M059J (cell line): ENCODE results near the gene SNRNP200. TPM values are rescaled to one million over a fixed set of nuclear protein-coding genes. Genes with fewer than 3 reads are reported as not detected.
"Not testable (repeated sequence)": the region's sequence is repeated elsewhere in the genome, so short reads cannot be mapped to it uniquely, and the experiment has no call there.

Experiments
- DNase-seq: peaks from one replicate; pipeline ENCODE4 v3.0.0-alpha.2; 2012; ENCODE audit warnings: low read depth
- total RNA-seq: library from RNA; depleted of rRNA; stranded (reverse); fragments of >200 nt; shearing (Covaris generic); gene quantifications from 2 replicates; pipeline ENCODE4 v1.2.3, GENCODE V29; 2014

The SNRNP200 gene
- total RNA-seq, 1 experiment from 2014 or later: 51.4 TPM

DNA sequence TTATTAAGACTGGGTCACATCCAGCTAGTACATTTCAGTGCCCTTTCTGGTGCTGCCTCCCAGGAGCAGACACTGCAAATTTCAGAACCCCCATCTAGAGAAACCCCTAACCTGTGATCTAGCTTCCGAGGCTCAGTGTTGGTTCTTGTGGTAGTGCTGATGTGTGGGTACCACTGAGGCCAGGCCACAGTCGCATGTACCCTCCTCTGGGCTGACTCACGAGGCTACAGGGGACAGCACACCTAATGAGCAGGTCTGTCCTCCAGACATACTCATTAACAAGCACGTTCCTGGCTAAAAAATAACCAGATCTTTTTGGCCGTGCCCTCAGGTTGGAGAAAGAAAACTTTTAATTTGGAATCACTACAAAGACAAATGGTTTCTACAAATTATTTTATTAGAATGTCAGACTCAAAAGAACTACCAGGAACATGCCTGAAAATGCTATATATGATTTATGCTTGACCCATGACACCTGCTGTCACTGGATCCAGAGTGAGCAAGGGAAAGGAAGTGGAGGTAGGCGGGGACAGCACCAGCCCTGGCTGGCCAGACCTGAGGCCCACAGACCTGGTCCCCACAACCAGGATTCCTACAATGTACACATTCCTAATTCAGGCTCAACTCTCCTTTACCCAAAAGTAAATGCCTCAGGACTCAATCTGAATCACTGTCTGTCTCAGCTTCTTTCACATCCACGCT is 30.8 kb downstream of the SNRNP200 start:
- no peak for DNase-seq

DNA sequence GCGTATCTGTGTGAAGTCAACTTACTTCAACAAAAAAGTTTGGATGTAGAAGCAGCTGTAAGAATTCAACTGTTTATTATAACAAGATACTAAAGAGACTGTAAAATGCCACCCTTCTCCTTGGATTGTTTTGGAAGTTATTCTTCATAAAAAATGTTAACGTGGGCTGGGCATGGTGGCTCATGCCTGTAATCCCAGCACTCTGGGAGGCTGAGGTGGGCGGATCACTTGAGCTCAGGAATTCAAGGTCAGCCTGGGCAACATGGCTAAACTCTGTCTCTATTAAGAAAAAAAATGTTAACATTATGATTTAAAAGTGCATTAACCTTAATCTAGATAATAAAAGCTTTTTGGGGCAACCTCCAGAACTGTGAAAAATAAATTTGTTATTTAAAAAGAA is 31.6 kb downstream of the SNRNP200 start:
- DNase-seq: no peak

DNA sequence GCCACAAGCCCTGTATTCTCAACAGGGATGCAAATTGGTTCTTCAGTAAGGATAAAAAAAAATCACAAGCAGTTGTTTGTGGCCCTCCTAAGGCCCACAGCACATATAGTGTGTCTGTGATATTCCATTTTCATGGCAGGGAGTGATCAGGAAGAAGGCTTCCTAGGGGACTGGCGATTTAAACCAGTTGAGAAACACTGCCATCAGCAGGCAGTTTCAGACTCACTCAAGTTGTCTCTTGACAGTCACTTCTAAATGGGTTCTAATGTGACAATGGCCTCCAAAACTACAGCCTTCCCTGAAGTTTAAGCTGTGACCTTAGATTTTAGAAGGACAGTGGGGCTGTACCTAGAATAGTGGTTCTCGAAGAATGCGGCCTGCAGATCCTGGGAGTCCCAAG is 33.4 kb downstream of the SNRNP200 start:
- peak; percentile 7 for DNase-seq

- DNase-seq: peak; percentile 25
These were observed 38.0 kb downstream of the SNRNP200 start for GRCh38 chr2:96267159-96267971.

DNA sequence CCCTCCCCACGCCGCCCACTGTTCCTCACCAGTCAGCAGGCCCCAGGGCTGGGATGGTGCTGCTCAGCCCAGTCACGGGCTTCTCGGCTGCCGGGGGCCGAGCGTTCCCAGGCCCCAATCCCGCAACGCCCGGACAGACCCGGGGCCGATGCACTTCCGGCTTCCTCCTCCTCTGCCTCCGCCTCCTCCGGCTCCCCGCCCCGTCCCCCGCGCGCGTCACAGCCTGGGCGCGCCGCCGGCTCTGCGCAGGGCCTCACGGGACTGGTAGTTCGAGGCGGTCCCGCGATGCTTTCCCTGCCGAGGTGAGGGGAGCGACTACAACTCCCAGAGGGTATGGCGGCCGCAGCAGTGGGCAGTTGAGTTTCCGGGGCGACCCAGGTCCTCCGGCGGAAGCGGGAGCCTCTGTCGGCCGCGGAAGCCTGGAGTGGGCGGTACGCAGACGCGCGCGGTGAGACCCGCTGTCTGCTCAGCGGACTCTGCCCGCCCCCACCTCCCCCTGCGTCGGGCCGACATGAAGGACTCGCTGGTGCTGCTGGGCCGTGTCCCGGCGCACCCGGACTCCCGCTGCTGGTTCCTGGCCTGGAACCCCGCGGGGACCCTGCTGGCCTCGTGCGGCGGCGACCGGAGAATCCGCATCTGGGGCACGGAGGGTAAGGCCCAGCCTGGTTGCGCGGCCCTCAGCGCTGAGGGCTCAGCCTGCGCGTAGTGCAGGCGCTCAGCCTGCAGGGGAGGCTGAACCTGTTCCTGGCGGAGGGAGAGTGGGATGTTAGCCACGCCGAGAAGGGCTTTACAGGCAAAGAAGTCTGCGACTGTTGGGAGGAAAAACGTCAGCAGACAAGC is 39.3 kb downstream of the SNRNP200 start, which contains the start of the genes CIAO1 and TMEM127:
TSS of gene CIAO1 (plus strand) at position 386 of the 840 bp plus-strand sequence. CDS start at position 512, 126 bp downstream.
TSS of gene TMEM127 (minus strand) at position 158 of the 840 bp plus-strand sequence. CDS start 616 bp downstream, outside the sequence.
- DNase-seq: peak; percentile 97

- peak; percentile 34 for DNase-seq
These were observed 40.0 kb downstream of the SNRNP200 start for GRCh38 chr2:96265349-96265839.

- DNase-seq: peak; percentile 27
These were observed 40.5 kb downstream of the SNRNP200 start for GRCh38 chr2:96264656-96265348.

DNA sequence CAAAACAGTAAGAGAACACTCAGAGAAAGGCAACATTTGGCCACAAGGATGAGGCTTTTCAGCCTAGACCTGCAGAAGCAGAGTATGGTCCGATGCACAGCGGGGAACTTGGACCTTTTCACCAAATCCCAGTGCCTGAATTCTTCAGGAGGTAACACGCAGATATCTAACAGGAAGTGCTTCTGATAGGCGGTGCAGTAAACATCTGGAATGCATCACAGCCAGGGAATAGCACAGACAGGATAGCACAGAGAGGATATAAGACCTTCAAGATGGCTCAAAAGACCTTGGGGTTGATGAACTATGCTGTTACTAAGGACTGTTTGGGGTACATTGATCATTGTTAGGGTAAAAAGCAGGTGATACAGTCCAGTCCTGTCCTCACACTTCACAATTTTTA is 41.3 kb downstream of the SNRNP200 start:
- DNase-seq: no peak

DNA sequence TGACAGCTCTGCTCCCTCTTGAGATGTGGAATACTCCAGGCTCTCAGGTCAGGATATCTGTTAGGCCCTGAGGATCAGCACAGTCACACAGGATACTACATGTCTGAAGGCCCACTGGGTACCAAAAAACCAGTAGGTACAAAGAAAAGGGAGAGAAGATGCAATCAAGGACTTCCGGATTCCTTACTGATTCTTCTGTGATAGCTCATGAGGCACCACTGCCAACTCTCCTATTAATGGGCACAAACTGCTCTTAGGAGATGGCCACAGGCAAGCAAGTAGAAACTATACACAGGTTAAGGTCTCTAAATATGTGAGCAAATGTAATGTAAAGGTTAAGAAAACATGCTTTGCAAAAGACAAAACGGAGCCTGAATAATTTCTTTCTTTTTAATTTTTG is 43.0 kb downstream of the SNRNP200 start:
- no peak for DNase-seq

DNA sequence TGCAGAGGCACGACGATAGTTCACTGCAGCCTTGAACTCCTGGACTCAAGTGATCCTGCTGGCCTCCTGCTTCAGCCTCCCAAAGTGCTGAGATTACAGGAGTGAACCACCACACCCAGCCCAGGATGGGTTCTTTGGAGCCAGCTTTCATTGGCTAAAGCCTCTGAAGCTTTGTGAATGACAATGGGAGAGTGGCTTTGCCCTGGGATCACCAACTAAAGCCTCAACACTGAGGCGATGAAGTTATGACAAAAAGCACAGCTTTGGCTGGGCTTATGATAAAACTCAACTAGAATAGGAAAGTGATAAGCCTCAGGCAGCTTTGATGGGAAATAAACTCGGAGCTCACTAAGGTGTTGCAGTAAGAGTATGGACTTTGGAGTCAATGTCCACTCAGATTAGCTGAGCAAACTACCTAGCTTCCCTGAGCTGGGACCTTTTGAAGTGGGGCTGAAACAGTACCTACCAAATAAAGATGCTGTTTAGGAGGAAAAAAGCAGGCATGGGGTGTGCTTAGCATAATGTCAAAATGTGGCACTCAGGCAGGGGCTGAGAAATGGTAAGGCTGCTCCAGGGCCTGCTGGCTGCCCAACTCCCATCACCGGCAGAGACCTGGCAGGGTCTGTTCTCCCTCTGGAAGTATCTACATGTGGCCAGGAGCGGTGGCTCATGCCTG is 43.9 kb downstream of the SNRNP200 start:
- no peak for DNase-seq

- DNase-seq: peak; percentile 96
These were observed 44.7 kb downstream of the SNRNP200 start for GRCh38 chr2:96260387-96261260.

- no peak for DNase-seq
These were observed 45.8 kb downstream of the SNRNP200 start for GRCh38 chr2:96259497-96259921.

- no peak for DNase-seq
These were observed 47.0 kb downstream of the SNRNP200 start for GRCh38 chr2:96258166-96259022.

GRCh38 chr2:96257744-96258143 is 47.6 kb downstream of the SNRNP200 start:
- not testable (repeated sequence) for DNase-seq

- no peak for DNase-seq
These were observed 48.7 kb downstream of the SNRNP200 start for GRCh38 chr2:96256611-96257113.

GRCh38 chr2:96254571-96254970 is 50.8 kb downstream of the SNRNP200 start:
- DNase-seq: no peak

DNA sequence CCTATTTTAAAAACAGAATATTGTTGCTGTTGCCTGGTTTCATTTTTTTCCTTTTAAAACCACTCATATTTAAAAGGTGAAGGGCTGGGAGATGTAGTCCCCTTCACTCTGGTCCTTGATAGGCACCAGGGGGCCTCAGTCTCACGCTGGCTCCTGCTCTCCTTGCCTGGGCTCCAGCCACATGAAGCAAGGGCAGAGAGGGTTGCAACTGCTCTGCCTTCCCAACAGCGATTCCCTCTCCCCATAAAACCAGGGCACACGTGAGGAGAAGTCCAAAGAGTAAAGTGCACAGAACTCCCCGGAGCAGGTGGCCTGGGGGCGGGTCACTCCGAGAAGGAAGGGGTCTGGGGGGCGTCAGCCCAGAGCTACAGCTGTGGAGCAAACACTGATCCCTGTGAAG is 52.3 kb downstream of the SNRNP200 start:
- DNase-seq: no peak

- no peak for DNase-seq
These were observed 52.8 kb downstream of the SNRNP200 start for GRCh38 chr2:96252526-96252925.
